Central memory CD4-positive, alpha-beta T cell (primary cell): Measurements from ENCODE around the gene ZACN.

Experiments used
- DNase-seq: peaks from one replicate; pipeline ENCODE4 v3.0.0; 2022

Gene ZACN

GRCh38 chr17:76104140-76104895 lies 25.3 kb downstream of the ZACN start:
- no peak for DNase-seq

- no peak for DNase-seq
These were observed 25.9 kb downstream of the ZACN start for GRCh38 chr17:76104896-76105231.

- no peak for DNase-seq
These were observed 27.7 kb downstream of the ZACN start for GRCh38 chr17:76106703-76107102.

GRCh38 chr17:76107509-76107908 lies 28.5 kb downstream of the ZACN start:
- no peak for DNase-seq

- no peak for DNase-seq
These were observed 33.0 kb downstream of the ZACN start for GRCh38 chr17:76111956-76112355.

DNA sequence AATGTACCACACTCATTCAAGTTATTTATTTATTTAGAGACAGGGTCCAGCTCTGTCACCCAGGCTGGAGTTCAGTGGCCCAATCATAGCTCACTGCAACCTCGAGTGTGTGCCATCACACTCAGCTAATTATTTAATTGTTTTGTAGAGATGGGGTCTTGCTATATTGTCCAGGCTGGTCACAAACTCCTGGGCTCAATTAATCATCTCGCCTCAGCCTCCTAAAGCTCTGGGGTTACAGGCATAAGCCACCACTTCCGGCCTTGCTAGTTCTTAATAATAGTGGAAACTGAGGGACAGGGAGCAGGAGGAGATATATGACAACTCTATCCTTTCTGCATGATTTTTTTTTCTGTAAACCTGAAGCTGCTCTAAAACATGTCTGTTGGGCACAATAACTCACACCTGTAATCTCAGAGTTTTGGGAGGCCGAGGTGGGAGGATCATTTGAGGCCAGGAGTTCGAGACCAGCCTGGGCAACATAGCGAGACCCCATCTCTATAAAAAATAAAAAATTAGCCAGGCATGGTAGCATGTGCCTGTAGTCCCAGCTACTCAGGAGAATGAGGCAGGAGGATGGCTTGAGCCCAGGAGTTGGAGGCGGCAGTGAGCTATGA lies 36.3 kb downstream of the ZACN start:
- no peak for DNase-seq

- no peak for DNase-seq
These were observed 40.7 kb downstream of the ZACN start for GRCh38 chr17:76119409-76120371.

- DNase-seq: no peak
These were observed 41.7 kb downstream of the ZACN start for GRCh38 chr17:76120658-76121008.

DNA sequence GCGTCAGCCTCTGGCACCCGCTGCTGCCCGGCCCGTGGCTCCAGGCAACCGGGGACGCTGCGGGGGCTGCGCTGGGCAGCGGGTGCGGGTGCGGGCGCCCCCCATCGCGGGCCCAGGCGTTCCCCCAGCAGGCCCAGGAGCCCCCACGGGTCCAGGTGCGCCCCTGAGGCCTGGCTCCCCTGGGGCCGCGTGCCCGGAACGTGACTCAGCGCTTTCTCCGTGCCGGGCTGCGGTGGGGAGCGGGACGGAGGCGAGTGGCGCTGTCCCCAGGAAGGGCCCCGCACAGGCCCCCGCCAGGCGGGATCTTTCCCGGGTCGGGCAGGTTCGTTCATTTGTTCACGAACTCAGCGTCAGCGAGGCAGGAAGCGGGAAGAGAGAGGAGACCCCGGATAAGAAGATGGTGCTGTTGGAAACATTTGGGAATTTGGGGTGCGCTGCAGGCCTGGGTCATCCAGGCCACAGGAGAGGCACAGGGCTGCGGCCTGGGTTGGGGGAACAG lies 43.0 kb downstream of the ZACN start:
- DNase-seq: no peak

GRCh38 chr17:76122431-76123190 lies 43.6 kb downstream of the ZACN start:
- no peak for DNase-seq

DNA sequence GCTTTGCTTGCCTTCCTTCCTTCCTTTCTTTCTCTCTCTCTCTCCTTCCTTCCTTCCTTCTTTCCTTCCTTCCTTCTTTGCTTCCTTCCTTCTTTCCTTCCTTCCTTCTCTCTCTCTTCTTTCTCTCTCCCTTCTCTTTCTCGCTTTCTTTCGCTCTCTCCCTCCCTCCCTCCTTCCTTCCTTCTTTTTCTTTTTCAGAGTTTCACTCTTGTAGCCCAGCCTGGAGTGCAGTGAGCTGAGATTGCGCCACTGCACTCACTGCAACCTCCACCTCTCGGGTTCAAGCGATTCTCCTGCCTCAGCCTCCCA lies 44.2 kb downstream of the ZACN start:
- DNase-seq: no peak

DNA sequence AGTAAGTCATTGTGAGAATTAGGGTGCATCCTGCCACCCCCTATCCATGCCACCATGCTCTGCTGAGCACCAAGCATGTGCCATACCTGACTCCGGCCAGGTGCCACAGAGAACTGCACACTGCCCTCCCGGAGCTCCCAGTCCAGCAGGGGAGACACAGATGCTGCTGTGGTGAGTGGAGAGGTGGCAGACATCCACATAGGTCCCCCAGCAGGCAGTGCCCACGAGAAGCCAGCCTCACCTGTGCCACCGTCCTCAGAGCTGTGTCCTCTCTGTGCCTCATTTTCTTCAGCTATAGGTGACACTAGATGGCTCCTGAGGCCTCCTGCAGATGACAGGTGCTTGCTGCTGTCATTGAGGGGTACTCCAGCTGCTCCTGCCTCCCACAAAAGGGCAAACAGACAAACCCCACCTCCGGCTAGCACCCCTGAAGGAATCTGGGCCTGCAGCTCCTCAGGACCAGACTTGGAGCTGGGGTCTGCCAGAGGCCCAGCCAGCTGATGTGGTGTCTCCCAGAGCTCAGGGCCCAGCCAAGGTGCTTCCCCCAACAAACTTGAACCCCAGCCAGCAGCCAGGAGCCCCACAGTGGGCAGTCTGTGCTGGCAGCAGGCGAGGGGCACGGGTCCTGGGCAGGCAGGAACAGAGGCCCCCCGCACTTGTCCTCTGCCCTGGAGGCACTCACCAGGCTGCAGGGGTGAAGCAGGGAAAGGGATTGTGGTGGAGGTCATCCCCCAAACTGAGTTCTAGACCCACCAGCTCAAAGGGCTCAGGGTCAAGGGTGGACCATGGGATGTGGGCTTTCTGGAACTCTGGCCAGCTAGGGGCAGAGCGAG lies 45.0 kb downstream of the ZACN start:
- DNase-seq: no peak

GRCh38 chr17:76124582-76125390 lies 45.8 kb downstream of the ZACN start:
- no peak for DNase-seq

DNA sequence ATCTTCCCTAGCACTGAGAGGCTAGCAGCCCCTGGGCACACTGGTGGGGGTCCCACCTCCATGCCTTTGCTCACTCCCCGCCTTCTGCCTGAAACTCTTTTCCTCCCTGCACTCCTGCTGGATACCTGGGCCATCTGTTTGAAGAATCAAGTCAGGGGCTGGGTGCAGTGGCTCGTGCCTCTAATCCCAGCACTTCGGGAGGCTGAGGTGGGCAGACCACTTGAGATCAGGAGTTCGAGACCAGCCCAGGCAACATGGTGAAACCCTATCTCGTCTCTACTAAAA lies 46.4 kb downstream of the ZACN start:
- DNase-seq: no peak

DNA sequence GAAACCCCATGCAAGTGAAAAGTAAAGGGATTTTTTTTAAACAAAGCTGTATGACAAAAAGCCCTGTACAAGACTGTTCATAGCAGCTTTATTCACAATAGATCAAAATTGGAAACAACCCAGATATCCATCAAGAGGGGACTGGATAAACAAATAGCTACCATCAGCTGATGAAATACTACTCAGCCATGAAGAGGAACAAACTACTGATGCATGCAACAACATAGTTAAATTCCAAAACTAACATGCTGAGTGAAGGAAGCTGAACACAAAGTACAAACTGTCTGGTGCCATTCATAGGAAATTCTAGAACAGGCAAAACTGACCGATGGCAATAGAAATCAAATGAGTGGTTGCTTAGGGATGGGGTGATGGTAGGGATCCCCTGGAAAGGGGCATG lies 46.9 kb downstream of the ZACN start:
- DNase-seq: no peak

- no peak for DNase-seq
These were observed 51.5 kb downstream of the ZACN start for GRCh38 chr17:76130473-76130872.

DNA sequence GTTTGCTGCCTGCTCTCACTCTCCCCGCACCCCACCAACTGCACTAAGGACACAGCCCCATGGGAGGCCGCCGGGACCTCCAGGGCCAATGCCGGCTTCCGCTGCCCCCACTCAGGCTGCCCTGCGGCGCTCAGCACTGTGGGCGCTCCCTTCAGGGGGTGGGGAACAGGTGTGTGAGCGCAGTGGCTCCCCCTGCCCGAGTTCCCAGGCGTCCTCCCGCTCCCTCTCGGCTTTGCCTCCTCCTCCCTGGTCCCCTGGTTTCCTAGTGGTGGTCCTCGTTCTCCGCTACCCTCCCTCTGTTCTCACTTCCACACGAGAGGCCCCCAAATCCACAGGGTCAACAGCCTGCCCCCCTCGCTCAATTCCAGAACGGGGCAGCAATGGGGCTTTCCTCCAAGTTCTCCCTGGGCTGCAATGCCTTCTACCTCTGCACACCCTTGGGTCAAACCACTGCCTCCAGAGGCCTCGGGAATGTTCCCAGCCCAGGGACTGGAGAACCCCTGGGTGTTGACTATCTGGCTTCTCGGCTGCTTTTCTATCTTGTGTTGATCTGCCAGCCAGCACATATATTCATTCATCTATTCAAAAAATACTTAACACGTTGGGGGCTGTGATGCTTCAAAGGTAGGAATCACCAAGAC lies 52.2 kb downstream of the ZACN start:
- DNase-seq: no peak

- DNase-seq: no peak
These were observed 53.0 kb downstream of the ZACN start for GRCh38 chr17:76131692-76132573.
